Stimulated activated naive CD4-positive, alpha-beta T cell treated with Interleukin-2 at 50 U/mL for 16 hours (primary cell): Measurements from ENCODE around the gene CAND1.

Experiments used
- DNase-seq: peaks from one replicate; lab custom pipeline; 2025; lab: John Stamatoyannopoulos, UW

The CAND1 gene

DNA sequence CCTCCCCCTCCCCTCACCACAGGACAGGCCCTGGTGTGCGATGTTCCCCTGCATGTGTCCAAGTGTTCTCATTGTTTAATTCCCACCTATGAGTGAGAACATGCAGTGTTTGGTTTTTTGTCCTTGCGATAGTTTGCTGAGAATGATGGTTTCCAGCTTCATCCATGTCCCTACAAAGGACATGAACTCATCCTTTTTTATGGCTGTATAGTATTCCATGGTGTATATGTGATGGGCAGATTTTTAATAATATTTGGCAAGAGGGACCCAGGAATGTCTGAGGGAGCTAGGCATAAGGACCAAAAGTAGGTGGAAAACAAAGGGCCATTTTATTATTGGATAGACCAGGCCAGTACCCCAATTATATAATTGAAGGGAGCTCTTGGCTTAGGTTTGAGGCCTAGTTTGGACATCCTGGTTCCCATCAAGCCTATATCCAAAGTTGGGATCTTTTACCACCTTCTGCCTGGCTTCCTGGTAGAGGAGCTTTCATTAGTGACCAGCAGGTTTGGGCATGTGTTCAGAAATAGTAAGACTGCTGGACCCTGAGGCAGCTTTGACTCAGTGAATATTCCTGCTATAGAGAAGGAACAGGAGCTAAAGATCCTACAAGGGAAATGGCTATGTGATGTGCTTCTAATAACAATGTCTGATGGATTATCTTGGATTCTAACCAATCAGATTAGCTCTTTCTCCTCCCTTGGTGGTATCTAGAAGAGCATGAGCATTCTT is 76.0 kb downstream of the CAND1 start:
- no peak for DNase-seq

- DNase-seq = no peak
Measured at GRCh38 chr12:67348683-67349082, 79.5 kb downstream of the CAND1 start.

GRCh38 chr12:67352682-67353081 is 83.5 kb downstream of the CAND1 start:
- no peak for DNase-seq

GRCh38 chr12:67354322-67354721 is 85.2 kb downstream of the CAND1 start:
- no peak for DNase-seq

GRCh38 chr12:67354966-67355365 is 85.8 kb downstream of the CAND1 start:
- no peak for DNase-seq

- DNase-seq = no peak
Measured at GRCh38 chr12:67355428-67356379, 86.5 kb downstream of the CAND1 start.

DNA sequence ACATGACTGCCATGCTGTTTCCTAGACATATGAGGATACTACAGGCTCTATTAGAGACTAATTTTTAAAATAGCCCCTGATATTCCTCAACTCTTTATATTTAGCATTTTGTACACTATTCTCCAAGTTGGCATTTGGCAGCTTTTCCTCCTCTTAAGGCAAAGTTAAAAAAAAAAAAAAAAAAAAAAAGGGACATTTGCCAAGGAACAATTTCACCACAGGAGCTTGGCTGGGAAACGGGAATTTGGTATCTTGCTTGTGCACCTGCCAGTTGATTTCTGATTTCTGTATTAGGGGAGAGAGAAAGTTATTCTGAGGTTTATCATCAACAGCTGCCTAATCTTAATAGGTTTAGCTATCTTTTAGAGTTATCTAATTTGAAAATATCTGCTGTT is 87.2 kb downstream of the CAND1 start:
- no peak for DNase-seq

- no peak for DNase-seq
Measured at GRCh38 chr12:67357376-67358125, 88.4 kb downstream of the CAND1 start.

- no peak for DNase-seq
Measured at GRCh38 chr12:67358781-67359338, 89.7 kb downstream of the CAND1 start.

GRCh38 chr12:67362526-67362925 is 93.4 kb downstream of the CAND1 start:
- no peak for DNase-seq

GRCh38 chr12:67364228-67364627 is 95.1 kb downstream of the CAND1 start:
- DNase-seq = no peak

DNA sequence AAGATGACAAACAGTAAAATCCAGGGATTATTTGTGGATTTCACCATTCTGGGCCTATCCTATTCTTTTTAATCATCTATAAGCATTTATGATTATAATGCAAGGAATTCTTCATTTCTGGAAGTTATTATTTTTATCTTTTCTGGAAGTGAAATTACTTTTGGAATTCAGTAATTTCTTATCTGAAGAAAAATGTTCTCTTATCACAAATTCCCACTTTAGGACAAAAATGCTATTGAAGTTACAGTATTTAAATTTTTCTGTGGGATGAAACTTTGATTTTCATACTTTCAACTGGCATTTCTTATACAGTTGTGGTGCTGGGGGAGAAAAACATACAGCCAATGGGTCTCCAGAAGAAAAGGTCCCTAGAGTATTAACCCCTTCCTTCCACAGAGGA is 96.0 kb downstream of the CAND1 start:
- DNase-seq = no peak

DNA sequence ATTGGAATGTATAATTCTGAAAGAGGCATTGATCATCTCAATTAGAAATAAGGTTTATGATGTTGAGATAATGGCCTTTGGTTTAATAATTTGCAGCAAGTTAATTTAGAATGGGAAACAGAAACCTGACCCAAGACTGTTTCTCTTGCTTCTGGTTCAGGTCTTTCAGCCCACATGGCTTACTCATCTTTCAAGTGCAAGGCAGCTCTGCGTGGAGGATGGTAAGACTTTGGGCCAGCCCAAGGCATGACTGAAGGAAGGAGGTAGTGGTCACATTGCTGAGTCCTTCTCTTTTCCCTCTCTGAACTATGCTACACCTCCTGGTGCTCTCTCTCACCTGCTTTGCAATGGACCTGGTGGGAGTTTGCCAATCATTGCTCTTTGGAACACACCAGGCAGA is 98.7 kb downstream of the CAND1 start:
- no peak for DNase-seq
